Endothelial cell (in vitro differentiated cells): ENCODE measurements around the gene PSMD2. TPM values are rescaled to one million over a fixed set of nuclear protein-coding genes. Genes with fewer than 3 reads are reported as not detected.

Source experiments
- DNase-seq: peaks from one replicate; pipeline ENCODE4 v3.0.0; 2021; ENCODE audit warnings: low spot score
- H3K27ac Mint-ChIP-seq: one replicate; pipeline ENCODE4 v1.8.0; 2021; ENCODE audit warnings: mixed read lengths, inconsistent platforms; ENCODE audit not compliant: unreplicated experiment
- H3K27me3 Mint-ChIP-seq: one replicate; pipeline ENCODE4 v1.8.0; 2021; ENCODE audit warnings: mild to moderate bottlenecking, moderate library complexity, mixed read lengths, inconsistent platforms; ENCODE audit not compliant: unreplicated experiment
- H3K36me3 Mint-ChIP-seq: one replicate; pipeline ENCODE4 v1.8.0; 2021; ENCODE audit warnings: mild to moderate bottlenecking, low read depth, mixed read lengths, inconsistent platforms; ENCODE audit not compliant: unreplicated experiment
- H3K4me1 Mint-ChIP-seq: one replicate; pipeline ENCODE4 v1.8.0; 2021; ENCODE audit warnings: mild to moderate bottlenecking, mixed read lengths, inconsistent platforms; ENCODE audit not compliant: unreplicated experiment
- H3K4me3 Mint-ChIP-seq: one replicate; pipeline ENCODE4 v1.8.0; 2021; ENCODE audit warnings: mild to moderate bottlenecking, mixed read lengths, inconsistent platforms; ENCODE audit not compliant: unreplicated experiment
- H3K9me3 Mint-ChIP-seq: one replicate; pipeline ENCODE4 v1.8.0; 2021; ENCODE audit warnings: mixed read lengths, inconsistent platforms; ENCODE audit not compliant: unreplicated experiment
- CTCF ChIP-seq: fragments of 200-600 bp; sonication (generic); IDR thresholded peaks from one replicate; pipeline ENCODE4 v1.5.0; 2021; ENCODE audit warnings: antibody characterized with exemption; ENCODE audit not compliant: unreplicated experiment
- total RNA-seq: library from RNA; stranded (reverse); fragmentation: NEBNext Ultra II Directional; extraction: Animal tissue kit (Norgen Biotek cat#: 25700); gene quantifications from one replicate; pipeline ENCODE4 v1.2.1, GENCODE V29; 2021; ENCODE audit not compliant: unreplicated experiment

The PSMD2 gene
- total RNA-seq, 1 donor from 2014 or later: 292 TPM

- H3K9me3 Mint-ChIP-seq: no peaks in the 10 kb centered on the region
- no peak for TF ChIP-seq CTCF
- H3K4me1 Mint-ChIP-seq: peaks cover 28% of the 10 kb centered on the region
- peak; percentile 94 for DNase-seq
- peak within 1 kb of the TSS; percentile 95 for H3K4me3 Mint-ChIP-seq
- H3K27me3 Mint-ChIP-seq: peaks cover 10% of the 10 kb centered on the region
- peak within 1 kb of the TSS; percentile 90 for H3K27ac Mint-ChIP-seq
- H3K36me3 Mint-ChIP-seq: peaks cover 27% of the 10 kb centered on the region
Observed at GRCh38 chr3:184314363-184314699, 15.3 kb downstream of the PSMD2 start, which contains the start of gene EIF4G1. TSS of gene EIF4G1 (plus strand) at chr3:184314606. CDS start at chr3:184315797, 1,191 bp downstream.

- no peak for TF ChIP-seq CTCF
- Mint-ChIP-seq H3K27ac (peak overlapping the region; percentile 85), H3K4me1 (peaks cover 26% of the 10 kb centered on the region), H3K36me3 (peaks cover 31% of the 10 kb centered on the region), H3K9me3 (no peaks in the 10 kb centered on the region), H3K27me3 (peaks cover 10% of the 10 kb centered on the region), H3K4me3 (peak overlapping the region; percentile 95)
- DNase-seq: peak; percentile 70
Observed at GRCh38 chr3:184314700-184315542, 15.9 kb downstream of the PSMD2 start.

- peaks cover 10% of the 10 kb centered on the region for H3K27me3 Mint-ChIP-seq
- no peak for DNase-seq
- H3K4me3 Mint-ChIP-seq: peak overlapping the region; percentile 95
- H3K27ac Mint-ChIP-seq: peak overlapping the region; percentile 85
- H3K4me1 Mint-ChIP-seq: peaks cover 25% of the 10 kb centered on the region
- H3K36me3 Mint-ChIP-seq: peaks cover 31% of the 10 kb centered on the region
- TF ChIP-seq CTCF: no peak
- H3K9me3 Mint-ChIP-seq: no peaks in the 10 kb centered on the region
Observed at GRCh38 chr3:184315543-184315867, 16.5 kb downstream of the PSMD2 start.

- Mint-ChIP-seq H3K27ac (peak overlapping the region; percentile 28), H3K9me3 (no peaks in the 10 kb centered on the region), H3K4me3 (peak overlapping the region; percentile 95), H3K4me1 (peaks cover 30% of the 10 kb centered on the region), H3K36me3 (peaks cover 37% of the 10 kb centered on the region), H3K27me3 (peaks cover 10% of the 10 kb centered on the region)
- DNase-seq: no peak
- no peak for TF ChIP-seq CTCF
Observed at GRCh38 chr3:184315871-184316661, 17.0 kb downstream of the PSMD2 start.
